H1 (cell line): Measurements from ENCODE around the gene DIP2C. TPM values are rescaled to one million over a fixed set of nuclear protein-coding genes. Genes with fewer than 3 reads are reported as not detected.

ENCODE experiments used
- CHD7 ChIP-seq: fragments of 300-600 bp; sonication (generic); IDR thresholded peaks from 2 replicates; pipeline ENCODE4 v1.7.1; 2012; ENCODE audit warnings: low read length, moderate library complexity, mild to moderate bottlenecking, inconsistent platforms; ENCODE audit not compliant: insufficient replicate concordance
- CTCF ChIP-seq, 3 experiments: IDR thresholded peaks; 1 replicate in 2 of 3; 2 replicates in 1 of 3; pipeline versions ENCODE4 v1.5.1 to v1.6.1; 2011; ENCODE audit warnings: low read length in 3 of 3, mild to moderate bottlenecking in 3 of 3, inconsistent platforms in 2 of 3, low read depth in 1 of 3, moderate library complexity in 1 of 3; ENCODE audit not compliant: insufficient read depth in 1 of 3; ENCODE audit errors: control extremely low read depth in 1 of 3
- EGR1 ChIP-seq: IDR thresholded peaks from 2 replicates; pipeline ENCODE4 v1.6.1; 2011; ENCODE audit warnings: low read depth, low read length, borderline replicate concordance
- JUN ChIP-seq: IDR thresholded peaks from 2 replicates; pipeline ENCODE4 v1.6.1; 2011; ENCODE audit warnings: low read depth, mild to moderate bottlenecking, improper control_type of control experiment, low read length
- USF2 ChIP-seq: IDR thresholded peaks from 2 replicates; pipeline ENCODE4 v1.6.1; 2011; ENCODE audit warnings: low read length, improper control_type of control experiment
- polyA plus RNA-seq, 7 experiments: library from polyadenylated mRNA; depleted of rRNA in 3 of 7; stranded (reverse) in 5 of 7; unstranded in 2 of 7; fragments of >200 nt in 5 of 7; fragments of 200-250 nt in 2 of 7; gene quantifications; 1 replicate in 5 of 7; 2 replicates in 1 of 7; 4 replicates in 1 of 7; pipeline versions ENCODE4 v1.2.1 to v1.2.3, GENCODE V29; 2011 to 2013; ENCODE audit warnings: missing spikeins in 2 of 7, mixed read lengths in 2 of 7
- total RNA-seq: library from RNA; stranded (reverse); fragmentation: NEBNext Ultra II Directional; extraction: Animal tissue kit (Norgen Biotek cat#: 25700); gene quantifications from 2 replicates; pipeline ENCODE4 v1.2.1, GENCODE V29; 2021

The DIP2C gene
- total and polyA plus RNA-seq, 2 of the 8 experiments (the other 6 are each of a cell fraction or from before 2014, with no cell fraction given): 3.8 to 9.3 TPM

- TF ChIP-seq CHD7 (no peak), JUN (no peak), CTCF (IDR thresholded peaks at IDR 0.05; ENCODE audit: control extremely low read depth in 1 of 3, insufficient read depth in 1 of 3, low read depth in 1 of 3, low read length in 3 of 3) (no peak), USF2 (no peak), EGR1 (no peak)
Measured at GRCh38 chr10:287026-287709, 402.3 kb downstream of the DIP2C start (continued).
